Calu3 (cell line): ENCODE results near the gene TMCC1. TPM values are rescaled to one million over a fixed set of nuclear protein-coding genes. Genes with fewer than 3 reads are reported as not detected.

Source experiments
- BruUV-seq: library from RNA; stranded (reverse); fragments of 400-500 nt; replicated peaks from 2 replicates; lab custom pipeline; 2021; lab: Mats Ljungman, UMichigan
- CTCF ChIA-PET: fragments of 300-600 bp; sonication (Branson Sonifier 250); formaldehyde crosslinking; loops from one replicate; lab custom pipeline; 2022; ENCODE audit warnings: antibody characterized with exemption; lab: Charles Lee
- DNase-seq: peaks from one replicate; pipeline ENCODE4 v3.0.0; 2022
- H3K27ac Mint-ChIP-seq: one replicate; pipeline ENCODE4 v1.8.0; 2022; ENCODE audit warnings: mixed read lengths; ENCODE audit not compliant: unreplicated experiment
- H3K27me3 Mint-ChIP-seq: one replicate; pipeline ENCODE4 v1.8.0; 2022; ENCODE audit warnings: mixed read lengths; ENCODE audit not compliant: unreplicated experiment
- H3K36me3 Mint-ChIP-seq: one replicate; pipeline ENCODE4 v1.8.0; 2022; ENCODE audit warnings: mild to moderate bottlenecking, moderate library complexity, mixed read lengths; ENCODE audit not compliant: insufficient read depth, unreplicated experiment
- H3K4me1 Mint-ChIP-seq: one replicate; pipeline ENCODE4 v1.8.0; 2022; ENCODE audit warnings: mild to moderate bottlenecking, low read depth, mixed read lengths; ENCODE audit not compliant: unreplicated experiment
- H3K4me3 Mint-ChIP-seq: one replicate; pipeline ENCODE4 v1.8.0; 2022; ENCODE audit warnings: mild to moderate bottlenecking, low read depth, moderate library complexity, mixed read lengths; ENCODE audit not compliant: unreplicated experiment
- H3K9me3 Mint-ChIP-seq: one replicate; pipeline ENCODE4 v1.8.0; 2022; ENCODE audit warnings: low read depth, mixed read lengths; ENCODE audit not compliant: unreplicated experiment
- CTCF ChIP-seq: fragments of 200-600 bp; IDR thresholded peaks from one replicate; pipeline ENCODE4 v1.8.0; 2022; ENCODE audit warnings: antibody characterized with exemption; ENCODE audit not compliant: unreplicated experiment
- intact Hi-C: fragments of 100-400 bp; cut with micrococcal nuclease; formaldehyde crosslinking; loops from one replicate; pipeline ENCODE4 v1.10.0; 2022; ENCODE audit not compliant: unreplicated experiment
- total RNA-seq: library from RNA; stranded (reverse); gene quantifications from 2 replicates; pipeline ENCODE4 v1.2.3, GENCODE V29; 2022

The TMCC1 gene
- total RNA-seq, 1 experiment from 2014 or later, result 57.2 TPM

DNA sequence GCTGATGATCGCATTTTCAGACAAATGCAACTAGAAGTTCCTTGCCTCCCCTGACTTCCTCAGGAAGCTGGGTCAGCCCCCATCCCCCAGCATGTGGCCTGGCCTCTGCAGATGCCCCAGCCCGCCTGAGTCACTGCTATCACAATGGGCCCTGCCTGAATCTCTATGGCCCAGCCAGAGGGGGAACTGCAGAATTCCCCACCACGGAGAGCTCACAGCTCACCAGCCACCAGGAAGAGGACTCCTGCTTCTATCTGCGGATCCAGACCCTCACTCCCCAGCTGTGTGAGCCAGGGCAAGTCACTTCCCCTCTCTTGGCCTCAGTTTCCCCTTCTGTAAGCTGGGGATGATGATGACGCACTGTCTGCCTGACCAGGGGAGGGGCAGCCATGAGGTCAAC lies 293.9 kb downstream of the TMCC1 start:
- Mint-ChIP-seq H3K27ac (no peak overlapping the region), H3K27me3 (peaks cover 37% of the 10 kb centered on the region), H3K4me1 (peaks cover 8% of the 10 kb centered on the region), H3K4me3 (no peak overlapping the region), H3K9me3 (no peaks in the 10 kb centered on the region), H3K36me3 (peaks cover 7% of the 10 kb centered on the region)
- intact Hi-C loops, result no loop called here
- DNase-seq, result no peak
- TF ChIP-seq CTCF, result no peak
- CTCF ChIA-PET, result no interaction called here
- BruUV-seq, result no TSS peak

DNA sequence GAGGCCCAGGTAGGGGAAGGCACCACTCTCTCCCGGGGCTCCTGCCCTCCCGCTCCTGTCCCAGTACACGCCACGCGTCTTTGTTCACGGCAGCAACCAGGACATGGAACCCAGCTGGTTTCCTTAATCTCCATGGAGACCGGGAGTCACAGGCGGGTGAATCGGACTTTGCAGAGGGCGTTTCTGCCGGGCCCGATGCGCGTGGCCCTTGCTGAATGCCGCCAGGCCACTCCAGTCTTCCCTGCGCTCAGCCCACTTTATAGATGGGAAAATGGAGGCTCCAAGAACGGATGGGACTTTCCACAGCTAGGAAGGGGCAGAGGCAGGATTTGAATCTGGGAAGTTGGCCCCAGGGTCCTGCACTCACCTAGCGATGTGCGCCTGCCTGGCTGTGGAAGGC lies 294.4 kb downstream of the TMCC1 start:
- Mint-ChIP-seq H3K4me3 (no peak overlapping the region), H3K9me3 (no peaks in the 10 kb centered on the region), H3K4me1 (peaks cover 3% of the 10 kb centered on the region), H3K36me3 (peaks cover 4% of the 10 kb centered on the region), H3K27me3 (peaks cover 32% of the 10 kb centered on the region), H3K27ac (no peak overlapping the region)
- intact Hi-C loops, result no loop called here
- DNase-seq, result no peak
- BruUV-seq, result no TSS peak
- TF ChIP-seq CTCF, result no peak
- CTCF ChIA-PET, result no interaction called here

GRCh38 chr3:129598484-129598883 lies 295.0 kb downstream of the TMCC1 start:
- no peak overlapping the region for H3K4me3 Mint-ChIP-seq
- no peaks in the 10 kb centered on the region for H3K9me3 Mint-ChIP-seq
- H3K4me1 Mint-ChIP-seq, result no peaks in the 10 kb centered on the region
- no peak for DNase-seq
- CTCF ChIA-PET, result interaction anchor here (0.7 kb wide), 1 partner anchor 295 kb away, joined by 3 read pairs; no protein-coding TSS in a partner anchor
- no peak for TF ChIP-seq CTCF
- H3K36me3 Mint-ChIP-seq, result peaks cover 4% of the 10 kb centered on the region
- no peak overlapping the region for H3K27ac Mint-ChIP-seq
- H3K27me3 Mint-ChIP-seq, result peaks cover 26% of the 10 kb centered on the region
- intact Hi-C loops, result no loop called here
- no TSS peak for BruUV-seq

- H3K4me1 Mint-ChIP-seq, result no peaks in the 10 kb centered on the region
- CTCF ChIA-PET, result interaction anchor here (0.7 kb wide), 1 partner anchor 296 kb away, joined by 3 read pairs; no protein-coding TSS in a partner anchor
- H3K27ac Mint-ChIP-seq, result no peak overlapping the region
- H3K36me3 Mint-ChIP-seq, result peaks cover 4% of the 10 kb centered on the region
- no peak for DNase-seq
- TF ChIP-seq CTCF, result no peak
- peaks cover 26% of the 10 kb centered on the region for H3K27me3 Mint-ChIP-seq
- intact Hi-C loops, result no loop called here
- BruUV-seq, result no TSS peak
- no peaks in the 10 kb centered on the region for H3K9me3 Mint-ChIP-seq
- no peak overlapping the region for H3K4me3 Mint-ChIP-seq
Observed at GRCh38 chr3:129598000-129598381, 295.5 kb downstream of the TMCC1 start.

Other genes starting within 250 kb of the TMCC1 start
- gene TRH, start 81.0 kb upstream of the TMCC1 start, total RNA-seq, result not detected in 2 replicates
- 1.6 and 2.0 TPM in 2 replicates for gene ALG1L2, start 188.1 kb upstream of the TMCC1 start, total RNA-seq